GM21529 (cell line): Measurements from ENCODE around the gene EML1.

Experiments
- ATAC-seq: cut with Tn5 transposase; IDR thresholded peaks from one replicate; pipeline ENCODE4 v1.9.1; 2021; ENCODE audit not compliant: unreplicated experiment

EML1 gene

DNA sequence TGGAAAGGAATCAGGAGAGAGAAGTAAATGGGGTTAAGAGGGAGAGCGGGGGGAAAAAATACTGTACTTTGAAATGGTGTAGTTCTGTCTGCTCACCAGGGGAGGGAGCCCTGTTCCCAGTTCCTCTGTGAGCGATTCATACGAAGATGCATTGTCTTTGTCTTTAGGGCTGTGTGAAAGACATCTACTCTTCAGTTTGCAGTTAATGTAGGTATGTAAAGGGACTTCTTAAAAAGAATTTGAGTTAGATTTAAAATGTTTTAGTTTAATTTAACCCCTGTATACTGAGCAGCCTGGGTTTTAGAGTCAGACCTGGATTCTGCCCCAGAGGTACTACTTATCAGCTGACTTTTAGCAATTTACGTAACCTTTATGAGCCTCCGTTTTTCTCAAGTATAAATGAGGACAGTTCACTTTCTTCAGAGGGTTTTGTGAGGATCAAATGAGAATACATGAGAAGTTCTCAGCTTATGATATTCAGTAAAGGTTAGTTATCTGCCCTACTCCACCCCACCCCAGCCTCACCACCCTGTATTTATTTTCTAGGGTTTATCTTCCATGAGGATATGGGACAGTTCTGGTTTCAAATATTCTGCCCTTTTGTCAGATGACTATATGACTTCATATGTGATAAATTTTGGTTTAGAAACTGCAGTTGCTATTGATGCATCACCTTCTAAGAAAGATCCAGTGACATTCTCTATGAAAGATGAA lies 189.5 kb downstream of the EML1 start:
- peak; percentile 74 for ATAC-seq

DNA sequence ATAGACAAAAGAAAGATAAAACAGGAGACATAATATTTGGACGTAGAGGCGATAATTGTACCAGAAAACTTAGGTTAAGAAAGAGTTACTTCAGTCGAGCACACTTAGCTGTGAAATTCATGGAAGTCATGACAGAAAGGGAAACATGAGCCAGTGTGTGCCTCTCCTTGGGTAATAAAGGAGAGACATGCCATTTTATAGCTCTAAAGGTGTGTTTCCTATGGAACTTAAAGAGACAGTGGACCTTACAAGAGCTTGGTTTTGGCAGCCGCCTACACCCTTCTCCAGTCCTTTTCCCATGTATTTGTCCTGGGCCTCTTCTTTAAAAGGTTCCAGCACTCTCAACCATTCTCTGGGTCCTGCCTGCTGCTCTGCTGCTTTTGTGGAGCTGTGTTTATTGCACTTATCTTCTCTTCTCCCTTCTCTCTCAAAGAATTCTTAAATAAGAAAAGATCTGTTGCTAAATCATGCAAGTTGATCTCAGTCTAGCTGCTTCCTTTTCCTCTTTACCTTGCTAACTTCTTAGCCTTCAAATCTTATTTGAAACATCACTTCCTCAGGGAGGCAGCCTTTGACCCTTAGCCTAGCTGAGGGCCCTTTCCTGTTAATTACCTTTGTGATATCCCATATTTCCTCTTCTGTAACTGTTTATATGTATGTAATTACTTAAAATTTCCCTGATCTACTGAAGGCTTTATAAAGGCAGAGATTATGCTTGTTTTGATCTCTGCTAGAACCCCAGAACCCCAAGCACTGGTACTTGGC lies 190.2 kb downstream of the EML1 start:
- no peak for ATAC-seq

GRCh38 chr14:99984036-99984435 lies 190.8 kb downstream of the EML1 start:
- no peak for ATAC-seq

DNA sequence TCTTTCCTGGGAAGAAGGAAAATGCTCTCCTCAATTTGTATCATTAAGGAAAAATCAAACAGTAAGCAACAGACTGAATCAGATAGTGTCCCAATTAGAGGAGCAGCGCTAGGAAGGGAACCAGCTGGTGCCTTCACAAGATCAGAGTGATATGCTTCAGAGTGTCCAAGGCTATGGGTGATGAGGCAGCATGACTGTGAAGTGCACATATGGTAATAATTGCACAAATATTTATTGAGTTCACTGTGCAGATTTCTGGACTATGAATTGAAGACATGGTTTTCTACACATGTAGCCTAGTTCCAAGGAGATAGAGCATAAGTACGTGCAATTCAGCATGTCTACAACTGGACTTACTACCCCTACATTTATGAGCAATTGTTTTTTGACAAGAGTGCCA lies 193.2 kb downstream of the EML1 start:
- no peak for ATAC-seq

GRCh38 chr14:99989032-99989431 lies 195.8 kb downstream of the EML1 start:
- ATAC-seq, result no peak

GRCh38 chr14:99990268-99991170 lies 197.3 kb downstream of the EML1 start:
- ATAC-seq, result no peak

DNA sequence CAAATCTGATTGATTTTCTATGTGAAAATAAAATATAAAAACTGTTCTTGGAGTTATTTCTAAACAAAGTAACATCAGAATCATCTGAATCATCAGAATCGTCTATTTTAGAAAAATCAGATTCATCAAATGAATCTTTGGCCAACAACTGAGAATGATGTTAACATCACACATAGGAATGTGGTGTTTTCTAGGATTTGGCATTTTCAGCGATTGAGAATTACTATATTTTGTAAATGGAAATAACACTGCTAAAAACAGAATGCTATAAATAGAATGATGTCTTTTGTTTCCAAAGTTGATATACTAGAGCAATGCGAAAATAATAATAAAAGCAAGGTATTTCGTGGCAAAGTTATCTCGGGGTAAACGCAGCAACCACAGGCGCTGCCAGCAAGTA lies 198.1 kb downstream of the EML1 start:
- ATAC-seq, result no peak
